Measurements from ENCODE around the gene LRP10. TPM values are rescaled to one million over a fixed set of nuclear protein-coding genes. Genes with fewer than 3 reads are reported as not detected.

The LRP10 gene
- total RNA-seq, 2 experiments from 2014 or later: 71.9 to 75.2 TPM

GRCh38 chr14:22885975-22886374 lies 14.4 kb downstream of the LRP10 start:
- Mint-ChIP-seq H3K9me3 (no peaks in the 10 kb centered on the region), H3K27me3 (ENCODE audit: low read depth) (peaks cover 2% of the 10 kb centered on the region), H3K36me3 (ENCODE audit: low read depth) (no peaks in the 10 kb centered on the region), H3K27ac (no peak overlapping the region), H3K4me1 (ENCODE audit: low read depth) (peaks cover 50% of the 10 kb centered on the region), H3K4me3 (peak overlapping the region; percentile 83)
- CTCF ChIA-PET: interaction anchor here (0.9 to 10.8 kb wide), 4 partner anchors 14 to 63 kb away, joined by 3 to 125 read pairs (median 38); partner anchors contain the start of gene LRP10
- DNase-seq: no peak
- intact Hi-C loops (cut with micrococcal nuclease): loop anchor here (2.0 kb wide), 1 partner anchor 57 kb away; the partner anchor contains the start of gene MRPL52

- peak overlapping the region; percentile 84 for H3K27ac Mint-ChIP-seq
- H3K4me3 Mint-ChIP-seq: peak overlapping the region; percentile 83
- intact Hi-C loops (cut with micrococcal nuclease): loop anchor here (1.0 to 2.0 kb wide), 4 partner anchors 15 to 58 kb away; partner anchors contain the start of genes LRP10, MRPL52, PRMT5 and RBM23
- DNase-seq: peak; percentile 87
- no peaks in the 10 kb centered on the region for H3K9me3 Mint-ChIP-seq
- CTCF ChIA-PET: interaction anchor here (1.1 to 10.8 kb wide), 4 partner anchors 14 to 43 kb away, joined by 3 to 125 read pairs (median 38); partner anchors contain the start of gene LRP10
- no peaks in the 10 kb centered on the region for H3K36me3 Mint-ChIP-seq (ENCODE audit: low read depth)
- H3K4me1 Mint-ChIP-seq (ENCODE audit: low read depth): peaks cover 50% of the 10 kb centered on the region
- H3K27me3 Mint-ChIP-seq (ENCODE audit: low read depth): peaks cover 2% of the 10 kb centered on the region
Measured at GRCh38 chr14:22886500-22887259, 15.1 kb downstream of the LRP10 start.

- Mint-ChIP-seq H3K9me3 (no peaks in the 10 kb centered on the region), H3K27me3 (ENCODE audit: low read depth) (peaks cover 2% of the 10 kb centered on the region), H3K36me3 (ENCODE audit: low read depth) (no peaks in the 10 kb centered on the region), H3K27ac (peak overlapping the region; percentile 84), H3K4me1 (ENCODE audit: low read depth) (peaks cover 50% of the 10 kb centered on the region), H3K4me3 (peak overlapping the region; percentile 83)
- intact Hi-C loops (cut with micrococcal nuclease): loop anchor here (1.0 to 2.0 kb wide), 4 partner anchors 16 to 59 kb away; partner anchors contain the start of genes LRP10, MRPL52, PRMT5 and RBM23
- DNase-seq: peak; percentile 61
- CTCF ChIA-PET: interaction anchor here (1.1 to 10.8 kb wide), 5 partner anchors 13 to 73 kb away, joined by 3 to 125 read pairs (median 5); partner anchors contain the start of gene LRP10
Measured at GRCh38 chr14:22887260-22887989, 15.9 kb downstream of the LRP10 start.

- H3K4me1 Mint-ChIP-seq (ENCODE audit: low read depth): peaks cover 45% of the 10 kb centered on the region
- H3K9me3 Mint-ChIP-seq: no peaks in the 10 kb centered on the region
- CTCF ChIA-PET: interaction anchor here (0.6 to 10.8 kb wide), 6 partner anchors 13 to 74 kb away, joined by 3 to 125 read pairs (median 4); partner anchors contain the start of gene LRP10
- intact Hi-C loops (cut with micrococcal nuclease): loop anchor here (1.0 to 2.0 kb wide), 5 partner anchors 12 to 59 kb away; partner anchors contain the start of genes LRP10, MRPL52, PRMT5 and RBM23
- H3K36me3 Mint-ChIP-seq (ENCODE audit: low read depth): no peaks in the 10 kb centered on the region
- H3K27ac Mint-ChIP-seq: peak overlapping the region; percentile 13
- peaks cover 2% of the 10 kb centered on the region for H3K27me3 Mint-ChIP-seq (ENCODE audit: low read depth)
- peak overlapping the region; percentile 83 for H3K4me3 Mint-ChIP-seq
- peak; percentile 59 for DNase-seq
Measured at GRCh38 chr14:22887990-22888378, 16.4 kb downstream of the LRP10 start.

DNA sequence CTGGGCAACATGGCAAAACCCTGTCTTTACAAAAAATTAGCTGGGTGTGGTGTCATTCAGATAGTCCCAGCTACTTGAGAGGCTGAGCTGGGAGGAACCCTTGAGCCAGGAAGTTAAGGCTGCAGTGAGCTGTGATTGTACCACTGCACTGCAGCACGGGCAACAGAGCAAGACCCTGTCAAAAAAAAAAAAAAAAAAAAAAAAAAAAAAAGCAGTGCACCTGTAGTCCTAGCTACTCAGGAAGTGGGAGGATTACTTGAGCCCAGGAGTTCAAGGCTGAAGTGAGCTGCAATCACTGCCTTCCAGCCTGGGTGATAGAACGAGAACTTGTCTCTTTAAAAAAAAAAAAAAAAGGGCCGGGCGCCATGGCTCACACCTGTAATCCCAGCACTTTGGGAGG lies 17.1 kb downstream of the LRP10 start:
- H3K36me3 Mint-ChIP-seq (ENCODE audit: low read depth): no peaks in the 10 kb centered on the region
- peak; percentile 57 for DNase-seq
- no peak overlapping the region for H3K4me3 Mint-ChIP-seq
- peaks cover 2% of the 10 kb centered on the region for H3K27me3 Mint-ChIP-seq (ENCODE audit: low read depth)
- CTCF ChIA-PET: interaction anchor here (0.6 to 10.8 kb wide), 11 partner anchors 12 to 802 kb away, joined by 3 to 125 read pairs (median 3); partner anchors contain the start of gene LRP10
- H3K27ac Mint-ChIP-seq: no peak overlapping the region
- peaks cover 40% of the 10 kb centered on the region for H3K4me1 Mint-ChIP-seq (ENCODE audit: low read depth)
- intact Hi-C loops (cut with micrococcal nuclease): loop anchor here (1.0 kb wide), 1 partner anchor 12 kb away; no protein-coding TSS in a partner anchor
- H3K9me3 Mint-ChIP-seq: no peaks in the 10 kb centered on the region

GRCh38 chr14:22890416-22890815 lies 18.9 kb downstream of the LRP10 start:
- Mint-ChIP-seq H3K4me3 (no peak overlapping the region), H3K36me3 (ENCODE audit: low read depth) (no peaks in the 10 kb centered on the region), H3K9me3 (no peaks in the 10 kb centered on the region), H3K27ac (no peak overlapping the region), H3K4me1 (ENCODE audit: low read depth) (peaks cover 32% of the 10 kb centered on the region), H3K27me3 (ENCODE audit: low read depth) (peaks cover 2% of the 10 kb centered on the region)
- intact Hi-C loops (cut with micrococcal nuclease): no loop called here
- CTCF ChIA-PET: interaction anchor here (0.6 to 10.8 kb wide), 6 partner anchors 10 to 108 kb away, joined by 3 to 125 read pairs (median 4); partner anchors contain the start of gene LRP10
- DNase-seq: no peak

DNA sequence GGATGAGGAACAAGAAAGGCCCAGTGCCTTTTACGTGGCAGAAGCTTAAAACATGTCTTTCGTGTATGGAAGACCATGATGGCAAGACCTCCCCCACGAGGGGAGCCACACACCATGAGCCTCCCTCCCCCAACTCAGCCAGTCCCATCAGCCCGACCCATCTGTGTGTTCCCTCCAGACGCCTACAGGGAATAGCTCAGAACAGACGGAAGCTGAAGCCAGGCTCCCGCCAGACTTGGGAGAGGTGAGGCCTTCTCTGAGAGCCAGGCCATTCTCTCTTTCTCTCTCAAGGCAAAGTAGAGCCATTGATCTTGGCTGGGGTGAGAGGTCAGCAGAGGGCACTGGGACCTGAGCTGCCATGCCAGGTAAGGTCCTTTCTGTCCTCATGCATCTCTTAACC lies 20.9 kb downstream of the LRP10 start:
- intact Hi-C loops (cut with micrococcal nuclease): no loop called here
- CTCF ChIA-PET: interaction anchor here (1.9 kb wide), 1 partner anchor 322 kb away, joined by 4 read pairs; no protein-coding TSS in a partner anchor

DNA sequence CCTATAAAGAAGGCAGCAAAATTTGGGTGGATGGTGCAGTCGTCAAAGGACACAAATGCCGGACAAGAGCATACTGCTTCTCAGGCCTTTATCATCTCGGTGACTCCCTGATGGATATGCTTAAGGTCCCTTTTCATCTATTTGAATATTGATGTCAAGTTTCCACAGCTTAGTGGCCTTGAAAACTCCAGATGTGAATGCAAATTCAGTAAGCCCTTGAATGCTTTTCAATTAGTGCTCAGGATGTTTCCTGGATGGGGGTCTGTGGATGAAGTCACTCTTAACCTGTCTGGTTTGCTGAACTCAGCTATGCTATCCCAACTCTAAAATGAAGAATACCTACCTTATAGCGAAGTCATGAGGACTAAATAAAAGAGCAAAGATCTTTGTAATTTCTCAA lies 22.2 kb downstream of the LRP10 start:
- CTCF ChIA-PET: interaction anchor here (1.0 to 1.9 kb wide), 2 partner anchors 18 to 323 kb away, joined by 3 to 4 read pairs; no protein-coding TSS in a partner anchor
- no peaks in the 10 kb centered on the region for H3K36me3 Mint-ChIP-seq (ENCODE audit: low read depth)
- no peaks in the 10 kb centered on the region for H3K9me3 Mint-ChIP-seq
- peaks cover 17% of the 10 kb centered on the region for H3K4me1 Mint-ChIP-seq (ENCODE audit: low read depth)
- no peak for DNase-seq
- H3K27ac Mint-ChIP-seq: no peak overlapping the region
- intact Hi-C loops (cut with micrococcal nuclease): no loop called here
- no peaks in the 10 kb centered on the region for H3K27me3 Mint-ChIP-seq (ENCODE audit: low read depth)
- no peak overlapping the region for H3K4me3 Mint-ChIP-seq

More for the DNA sequence above, 20.9 kb downstream of the LRP10 start:
- Mint-ChIP-seq H3K4me3 (no peak overlapping the region), H3K36me3 (ENCODE audit: low read depth) (no peaks in the 10 kb centered on the region), H3K4me1 (ENCODE audit: low read depth) (peaks cover 22% of the 10 kb centered on the region), H3K27me3 (ENCODE audit: low read depth) (no peaks in the 10 kb centered on the region), H3K27ac (no peak overlapping the region), H3K9me3 (no peaks in the 10 kb centered on the region)
- DNase-seq: no peak

DNA sequence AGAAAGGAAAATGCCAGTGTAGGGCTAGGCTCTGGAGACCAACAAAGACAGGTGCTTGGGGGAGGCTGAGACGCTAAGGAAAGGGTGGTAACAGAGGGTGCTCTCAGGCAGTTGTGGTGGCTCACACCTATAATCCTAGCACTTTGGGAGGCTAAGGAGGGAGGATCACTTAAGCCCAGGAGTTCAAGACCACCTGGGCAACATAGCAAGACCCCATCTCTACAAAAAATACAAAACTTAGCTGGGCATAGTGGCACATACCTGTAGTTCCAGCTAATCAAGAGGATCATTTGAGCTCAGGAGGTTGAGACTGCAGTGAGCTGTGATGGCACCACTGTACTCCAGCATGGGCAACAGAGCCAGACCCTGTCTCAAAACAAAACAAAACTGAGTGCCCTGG lies 23.9 kb downstream of the LRP10 start:
- DNase-seq: no peak
- intact Hi-C loops (cut with micrococcal nuclease): no loop called here
- H3K36me3 Mint-ChIP-seq (ENCODE audit: low read depth): peaks cover 1% of the 10 kb centered on the region
- H3K27me3 Mint-ChIP-seq (ENCODE audit: low read depth): no peaks in the 10 kb centered on the region
- peaks cover 12% of the 10 kb centered on the region for H3K4me1 Mint-ChIP-seq (ENCODE audit: low read depth)
- H3K27ac Mint-ChIP-seq: no peak overlapping the region
- no peak overlapping the region for H3K4me3 Mint-ChIP-seq
- CTCF ChIA-PET: interaction anchor here (0.5 to 3.1 kb wide), 4 partner anchors 17 to 75 kb away, joined by 4 to 27 read pairs (median 8); partner anchors contain the start of gene LRP10
- H3K9me3 Mint-ChIP-seq: no peaks in the 10 kb centered on the region

- H3K4me1 Mint-ChIP-seq (ENCODE audit: low read depth): peaks cover 12% of the 10 kb centered on the region
- intact Hi-C loops (cut with micrococcal nuclease): no loop called here
Measured at GRCh38 chr14:22896356-22896755, 24.8 kb downstream of the LRP10 start.

DNA sequence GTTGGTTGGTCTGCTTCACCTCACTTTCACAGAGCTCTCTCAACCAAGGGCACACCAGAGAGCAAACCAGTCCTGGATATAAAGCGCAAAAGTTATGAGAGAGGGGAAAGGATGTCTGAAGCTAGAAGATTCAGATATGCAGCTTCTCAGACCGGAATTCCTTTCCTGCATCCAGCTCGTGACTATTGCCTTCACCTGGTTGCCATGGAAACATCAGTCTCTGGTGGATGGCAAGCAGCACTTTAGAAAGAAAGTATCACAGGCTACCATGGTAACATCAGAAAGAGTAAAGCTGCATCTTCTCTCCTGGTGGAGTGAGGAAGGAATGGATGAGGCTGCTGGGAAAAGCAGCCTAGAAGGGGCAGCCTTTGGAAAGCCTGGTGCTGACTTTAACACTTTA lies 25.2 kb downstream of the LRP10 start:
- CTCF ChIA-PET: interaction anchor here (0.8 to 3.1 kb wide), 8 partner anchors 11 to 172 kb away, joined by 3 to 27 read pairs (median 4); partner anchors contain the start of gene LRP10
- intact Hi-C loops (cut with micrococcal nuclease): no loop called here
- H3K4me1 Mint-ChIP-seq (ENCODE audit: low read depth): peaks cover 12% of the 10 kb centered on the region
- H3K27ac Mint-ChIP-seq: no peak overlapping the region
- no peaks in the 10 kb centered on the region for H3K27me3 Mint-ChIP-seq (ENCODE audit: low read depth)
- H3K4me3 Mint-ChIP-seq: no peak overlapping the region
- H3K36me3 Mint-ChIP-seq (ENCODE audit: low read depth): peaks cover 7% of the 10 kb centered on the region
- no peak for DNase-seq
- H3K9me3 Mint-ChIP-seq: no peaks in the 10 kb centered on the region

More at GRCh38 chr14:22896356-22896755, 24.8 kb downstream of the LRP10 start:
- DNase-seq: no peak
- Mint-ChIP-seq H3K9me3 (no peaks in the 10 kb centered on the region), H3K4me3 (no peak overlapping the region), H3K27ac (no peak overlapping the region), H3K27me3 (ENCODE audit: low read depth) (no peaks in the 10 kb centered on the region), H3K36me3 (ENCODE audit: low read depth) (peaks cover 4% of the 10 kb centered on the region)
- CTCF ChIA-PET: interaction anchor here (0.8 to 3.1 kb wide), 8 partner anchors 11 to 172 kb away, joined by 3 to 27 read pairs (median 4); partner anchors contain the start of gene LRP10
